ENCODE data around the gene NRP2.

The NRP2 gene

GRCh38 chr2:205722283-205722918 lies 40.1 kb downstream of the NRP2 start:
- H3K9me2 ChIP-seq (replicated peaks; ENCODE audit: control insufficient read depth, low read length): no peaks in the 10 kb centered on the region
- no peak overlapping the region for H3K4me2 ChIP-seq (ENCODE audit: low read length)
- TF ChIP-seq EZH2phosphoT487 (IDR thresholded peaks at IDR 0.05; ENCODE audit: borderline replicate concordance, low read length): no peak
- TF ChIP-seq, protein P1, sequence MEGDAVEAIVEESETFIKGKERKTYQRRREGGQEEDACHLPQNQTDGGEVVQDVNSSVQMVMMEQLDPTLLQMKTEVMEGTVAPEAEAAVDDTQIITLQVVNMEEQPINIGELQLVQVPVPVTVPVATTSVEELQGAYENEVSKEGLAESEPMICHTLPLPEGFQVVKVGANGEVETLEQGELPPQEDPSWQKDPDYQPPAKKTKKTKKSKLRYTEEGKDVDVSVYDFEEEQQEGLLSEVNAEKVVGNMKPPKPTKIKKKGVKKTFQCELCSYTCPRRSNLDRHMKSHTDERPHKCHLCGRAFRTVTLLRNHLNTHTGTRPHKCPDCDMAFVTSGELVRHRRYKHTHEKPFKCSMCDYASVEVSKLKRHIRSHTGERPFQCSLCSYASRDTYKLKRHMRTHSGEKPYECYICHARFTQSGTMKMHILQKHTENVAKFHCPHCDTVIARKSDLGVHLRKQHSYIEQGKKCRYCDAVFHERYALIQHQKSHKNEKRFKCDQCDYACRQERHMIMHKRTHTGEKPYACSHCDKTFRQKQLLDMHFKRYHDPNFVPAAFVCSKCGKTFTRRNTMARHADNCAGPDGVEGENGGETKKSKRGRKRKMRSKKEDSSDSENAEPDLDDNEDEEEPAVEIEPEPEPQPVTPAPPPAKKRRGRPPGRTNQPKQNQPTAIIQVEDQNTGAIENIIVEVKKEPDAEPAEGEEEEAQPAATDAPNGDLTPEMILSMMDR (IDR thresholded peaks at IDR 0.05; ENCODE audit: low read depth, low read length, poor library complexity, severe bottlenecking): no peak
- no peak overlapping the region for H3K27ac ChIP-seq (ENCODE audit: low read depth, low read length)
- no peaks in the 10 kb centered on the region for H4K20me1 ChIP-seq (ENCODE audit: control insufficient read depth, insufficient read depth, low read depth, low read length)
- no peaks in the 10 kb centered on the region for H3K79me2 ChIP-seq (ENCODE audit: control insufficient read depth, low read length)
- H3F3A ChIP-seq (ENCODE audit: control insufficient read depth, insufficient read depth): no peaks in the 10 kb centered on the region
- H3K27me3 ChIP-seq (ENCODE audit: control insufficient read depth, low read length): no peaks in the 10 kb centered on the region
- no peaks in the 10 kb centered on the region for H3K36me3 ChIP-seq (ENCODE audit: control insufficient read depth, low read length)
- H3K4me1 ChIP-seq (ENCODE audit: control insufficient read depth, low read length): peaks cover 21% of the 10 kb centered on the region
- H3K9me3 ChIP-seq (ENCODE audit: control insufficient read depth, insufficient read depth, low read length): no peaks in the 10 kb centered on the region
- H3K4me3 ChIP-seq (ENCODE audit: low read length): no peak overlapping the region

DNA sequence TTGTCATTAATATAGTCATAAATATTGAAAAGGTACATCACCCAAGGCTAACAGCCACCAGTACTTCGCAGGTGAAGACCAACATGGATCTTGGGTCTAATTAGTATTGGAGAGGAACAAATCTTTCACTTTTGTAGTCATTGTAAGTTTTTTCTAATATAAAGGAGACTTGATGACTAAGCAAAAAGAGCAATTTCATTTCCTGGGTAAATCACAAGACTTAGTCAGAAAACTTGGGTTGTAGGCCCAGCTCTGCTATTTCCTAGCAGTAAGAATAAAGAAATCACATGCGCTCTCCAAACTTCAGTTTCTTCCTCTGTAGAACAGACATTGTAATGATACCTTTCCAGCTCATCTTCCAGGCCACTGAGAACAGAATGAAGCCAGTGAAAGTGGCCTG lies 40.9 kb downstream of the NRP2 start:
- no peak overlapping the region for H3K4me2 ChIP-seq (ENCODE audit: low read length)
- no peak overlapping the region for H3K27ac ChIP-seq (ENCODE audit: low read depth, low read length)
- no peaks in the 10 kb centered on the region for H3K79me2 ChIP-seq (ENCODE audit: control insufficient read depth, low read length)
- no peak overlapping the region for H3K4me3 ChIP-seq (ENCODE audit: low read length)
- no peaks in the 10 kb centered on the region for H3K27me3 ChIP-seq (ENCODE audit: control insufficient read depth, low read length)
- no peaks in the 10 kb centered on the region for H3K9me3 ChIP-seq (ENCODE audit: control insufficient read depth, insufficient read depth, low read length)
- no peaks in the 10 kb centered on the region for H4K20me1 ChIP-seq (ENCODE audit: control insufficient read depth, insufficient read depth, low read depth, low read length)
- no peaks in the 10 kb centered on the region for H3K9me2 ChIP-seq (replicated peaks; ENCODE audit: control insufficient read depth, low read length)
- TF ChIP-seq, protein P1 (IDR thresholded peaks at IDR 0.05; ENCODE audit: low read depth, low read length, poor library complexity, severe bottlenecking): no peak
- TF ChIP-seq EZH2phosphoT487 (IDR thresholded peaks at IDR 0.05; ENCODE audit: borderline replicate concordance, low read length): no peak
- H3K36me3 ChIP-seq (ENCODE audit: control insufficient read depth, low read length): no peaks in the 10 kb centered on the region
- peaks cover 14% of the 10 kb centered on the region for H3K4me1 ChIP-seq (ENCODE audit: control insufficient read depth, low read length)
- H3F3A ChIP-seq (ENCODE audit: control insufficient read depth, insufficient read depth): no peaks in the 10 kb centered on the region

DNA sequence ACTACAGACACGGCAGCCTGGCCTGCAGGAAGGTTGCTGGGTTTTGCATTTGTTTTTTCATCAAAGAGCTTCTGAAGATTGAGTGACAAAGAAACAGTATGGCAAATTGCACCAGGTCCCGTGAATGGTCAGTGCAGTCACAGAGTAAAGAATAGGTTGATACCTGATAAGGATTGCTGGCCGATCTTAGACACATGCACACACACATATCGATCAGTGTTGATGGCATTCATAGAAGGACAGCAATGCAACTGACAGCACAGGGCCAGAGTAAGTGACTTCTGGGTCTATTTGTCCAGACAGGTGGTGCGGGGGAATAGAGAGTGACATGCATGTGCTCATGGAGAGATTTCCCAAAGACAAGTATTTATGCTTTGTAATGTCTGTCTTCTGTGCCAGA lies 42.8 kb downstream of the NRP2 start:
- Histone ChIP-seq H3K4me3 (ENCODE audit: low read length) (no peak overlapping the region), H3F3A (ENCODE audit: control insufficient read depth, insufficient read depth) (no peaks in the 10 kb centered on the region), H4K20me1 (ENCODE audit: control insufficient read depth, insufficient read depth, low read depth, low read length) (no peaks in the 10 kb centered on the region), H3K27me3 (ENCODE audit: control insufficient read depth, low read length) (no peaks in the 10 kb centered on the region), H3K4me1 (ENCODE audit: control insufficient read depth, low read length) (peaks cover 14% of the 10 kb centered on the region), H3K9me3 (ENCODE audit: control insufficient read depth, insufficient read depth, low read length) (no peaks in the 10 kb centered on the region), H3K27ac (ENCODE audit: low read depth, low read length) (no peak overlapping the region), H3K36me3 (ENCODE audit: control insufficient read depth, low read length) (no peaks in the 10 kb centered on the region), H3K9me2 (replicated peaks; ENCODE audit: control insufficient read depth, low read length) (no peaks in the 10 kb centered on the region), H3K4me2 (ENCODE audit: low read length) (no peak overlapping the region), H3K79me2 (ENCODE audit: control insufficient read depth, low read length) (no peaks in the 10 kb centered on the region)
- TF ChIP-seq, protein P1 (IDR thresholded peaks at IDR 0.05; ENCODE audit: low read depth, low read length, poor library complexity, severe bottlenecking): no peak
- TF ChIP-seq EZH2phosphoT487 (IDR thresholded peaks at IDR 0.05; ENCODE audit: borderline replicate concordance, low read length): no peak

All from DOHH2 (cell line).